Esophagus (tissue), 2 donors: ENCODE measurements around the gene FGFR2. TPM values are rescaled to one million over a fixed set of nuclear protein-coding genes. Genes with fewer than 3 reads are reported as not detected.

ENCODE experiments used
- H3K27ac ChIP-seq, 2 donors: one replicate each; pipeline ENCODE4 v1.5.1; 2013; ENCODE audit warnings: low read depth in 2 of 2, mild to moderate bottlenecking in 2 of 2, inconsistent platforms in 1 of 2, low read length in 1 of 2, moderate library complexity in 1 of 2
- H3K27me3 ChIP-seq, 2 donors: one replicate each; pipeline ENCODE4 v1.6.1; 2013; ENCODE audit warnings: low read length in 2 of 2, control low read depth in 1 of 2, mild to moderate bottlenecking in 1 of 2; ENCODE audit not compliant: insufficient read depth in 2 of 2, control insufficient read depth in 1 of 2
- H3K36me3 ChIP-seq, 2 donors: one replicate each; pipeline ENCODE4 v1.6.1; 2013; ENCODE audit warnings: low read length in 1 of 2; ENCODE audit not compliant: control insufficient read depth in 2 of 2, insufficient read depth in 2 of 2
- H3K4me1 ChIP-seq, 2 donors: one replicate each; pipeline ENCODE4 v1.6.1; 2013; ENCODE audit warnings: low read length in 1 of 2; ENCODE audit not compliant: control insufficient read depth in 2 of 2, insufficient read depth in 2 of 2
- H3K4me3 ChIP-seq, 2 donors: one replicate each; pipeline ENCODE4 v1.5.1; 2013; ENCODE audit warnings: low read length in 2 of 2, mild to moderate bottlenecking in 2 of 2, low read depth in 1 of 2, moderate library complexity in 1 of 2
- H3K9me3 ChIP-seq, 2 donors: one replicate each; pipeline ENCODE4 v1.6.1; 2013; ENCODE audit warnings: mild to moderate bottlenecking in 2 of 2, low read depth in 1 of 2, low read length in 1 of 2, moderate library complexity in 1 of 2; ENCODE audit not compliant: control insufficient read depth in 2 of 2, insufficient read depth in 1 of 2
- WGBS, 2 donors: extraction: QIAGEN DNeasy Blood & Tissue Kit; methylation state at CpG; one replicate each; pipeline ENCODE4 v1.1.7; 2013; 5-methylcytosine and 5-hydroxymethylcytosine counted together
- polyA plus RNA-seq, 2 donors: library from polyadenylated mRNA; stranded (reverse); fragments of 200-250 nt; gene quantifications; one replicate each; pipeline ENCODE4 v1.2.3, GENCODE V29; 2013
- donor health status: healthy with polysubstance abuse.
- donor health status: Bipolar disorder and iron deficiency.

FGFR2 gene
- polyA plus RNA-seq, 2 donors: 10.8 to 15.4 TPM

- WGBS, 2 donors: 81 to 83% methylated on average over 6 of the region's 6 CpGs
These were observed 15.2 kb upstream of the FGFR2 start for GRCh38 chr10:121613456-121613855.

GRCh38 chr10:121611393-121612159, 13.3 kb upstream of the FGFR2 start:
- Histone ChIP-seq H3K4me1 (peaks cover 0 to 5% of the 10 kb centered on the region in 2 donors), H3K36me3 (no peaks in the 10 kb centered on the region), H3K9me3 (no peaks in the 10 kb centered on the region), H3K27me3 (no peaks in the 10 kb centered on the region), H3K4me3 (no peak overlapping the region), H3K27ac (no peak overlapping the region)
- 78 to 82% methylated on average over 12 of the region's 12 CpGs for WGBS, 2 donors

More at GRCh38 chr10:121613456-121613855, 15.2 kb upstream of the FGFR2 start:
- H3K27me3 ChIP-seq: no peaks in the 10 kb centered on the region
- H3K36me3 ChIP-seq: no peaks in the 10 kb centered on the region
- no peak overlapping the region for H3K4me3 ChIP-seq
- peaks cover 0 to 5% of the 10 kb centered on the region in 2 donors for H3K4me1 ChIP-seq
- peaks cover 2 to 3% of the 10 kb centered on the region in 2 donors for H3K9me3 ChIP-seq
- H3K27ac ChIP-seq: no peak overlapping the region

GRCh38 chr10:121610798-121611323, 12.6 kb upstream of the FGFR2 start:
- Histone ChIP-seq H3K9me3 (no peaks in the 10 kb centered on the region), H3K4me3 (no peak overlapping the region), H3K27ac (no peak overlapping the region), H3K27me3 (no peaks in the 10 kb centered on the region), H3K4me1 (peaks cover 0 to 5% of the 10 kb centered on the region in 2 donors), H3K36me3 (no peaks in the 10 kb centered on the region)
- WGBS, 2 donors: 67 to 70% methylated on average over 7 of the region's 7 CpGs

GRCh38 chr10:121609426-121610380, 11.5 kb upstream of the FGFR2 start:
- H3K27ac ChIP-seq: no peak overlapping the region
- H3K27me3 ChIP-seq: no peaks in the 10 kb centered on the region
- H3K36me3 ChIP-seq: no peaks in the 10 kb centered on the region
- WGBS, 2 donors: 78 to 86% methylated on average over 17 of the region's 17 CpGs
- H3K4me1 ChIP-seq: peaks cover 0 to 5% of the 10 kb centered on the region in 2 donors
- H3K4me3 ChIP-seq: no peak overlapping the region
- H3K9me3 ChIP-seq: no peaks in the 10 kb centered on the region

- H3K27me3 ChIP-seq: no peaks in the 10 kb centered on the region
- peak overlapping the region; percentile 33 to 40 for H3K4me3 ChIP-seq
These were observed 10.4 kb upstream of the FGFR2 start for GRCh38 chr10:121608469-121609190.

GRCh38 chr10:121607310-121608055, 9.2 kb upstream of the FGFR2 start:
- Histone ChIP-seq H3K9me3 (no peaks in the 10 kb centered on the region), H3K27ac (no peak overlapping the region), H3K36me3 (no peaks in the 10 kb centered on the region), H3K4me3 (no peak overlapping the region), H3K4me1 (peaks cover 0 to 5% of the 10 kb centered on the region in 2 donors), H3K27me3 (no peaks in the 10 kb centered on the region)
- WGBS, 2 donors: 82 to 83% methylated on average over 11 of the region's 11 CpGs

More at GRCh38 chr10:121608469-121609190, 10.4 kb upstream of the FGFR2 start:
- Histone ChIP-seq H3K4me1 (peaks cover 0 to 5% of the 10 kb centered on the region in 2 donors), H3K27ac (peak overlapping the region in 1 of 2 donors; percentile 37), H3K36me3 (no peaks in the 10 kb centered on the region), H3K9me3 (no peaks in the 10 kb centered on the region)
- WGBS, 2 donors: 7 to 8% methylated on average over 57 to 59 of the region's 59 CpGs

GRCh38 chr10:121605708-121606107, 7.5 kb upstream of the FGFR2 start:
- Histone ChIP-seq H3K9me3 (no peaks in the 10 kb centered on the region), H3K27me3 (no peaks in the 10 kb centered on the region), H3K4me3 (no peak overlapping the region), H3K4me1 (peaks cover 0 to 3% of the 10 kb centered on the region in 2 donors), H3K27ac (no peak overlapping the region), H3K36me3 (no peaks in the 10 kb centered on the region)

GRCh38 chr10:121601458-121601857, 3.2 kb upstream of the FGFR2 start:
- Histone ChIP-seq H3K36me3 (no peaks in the 10 kb centered on the region), H3K4me1 (peaks cover 0 to 2% of the 10 kb centered on the region in 2 donors), H3K4me3 (no peak overlapping the region), H3K27ac (no peak overlapping the region), H3K27me3 (no peaks in the 10 kb centered on the region), H3K9me3 (no peaks in the 10 kb centered on the region)
- WGBS, 2 donors: 84 to 92% methylated on average over 11 of the region's 11 CpGs
